Uterus (tissue), 4 donors: Measurements from ENCODE around the gene ARHGEF26. TPM values are rescaled to one million over a fixed set of nuclear protein-coding genes. Genes with fewer than 3 reads are reported as not detected.

Experiments used
- DNase-seq, 2 donors: peaks; one replicate each; pipeline ENCODE4 v3.0.0-alpha.2; 2019 to 2020
- H3K27ac ChIP-seq, 2 donors: fragments of 200-600 bp; sonication (generic); 1 replicate in 1 of 2; 2 replicates in 1 of 2; pipeline ENCODE4 v1.5.1; 2016 to 2018
- H3K27me3 ChIP-seq, 2 donors: fragments of 200-600 bp; sonication (generic); one replicate each; pipeline ENCODE4 v1.5.1; 2018 to 2019; ENCODE audit warnings: control low read depth in 1 of 2
- H3K36me3 ChIP-seq, 2 donors: fragments of 200-600 bp; sonication (generic); one replicate each; pipeline ENCODE4 v1.5.1; 2019; ENCODE audit warnings: control low read depth in 1 of 2
- H3K4me1 ChIP-seq, 2 donors: fragments of 200-600 bp; sonication (generic); one replicate each; pipeline ENCODE4 v1.5.1; 2018 to 2019; ENCODE audit warnings: control low read depth in 1 of 2
- H3K4me3 ChIP-seq, 2 donors: fragments of 200-600 bp; sonication (generic); 1 replicate in 1 of 2; 2 replicates in 1 of 2; pipeline ENCODE4 v1.5.1; 2018 to 2019; ENCODE audit warnings: mild to moderate bottlenecking in 1 of 2
- H3K9me3 ChIP-seq, 2 donors: fragments of 200-600 bp; sonication (generic); one replicate each; pipeline ENCODE4 v1.5.1; 2019; ENCODE audit warnings: control low read depth in 1 of 2
- CTCF ChIP-seq, 4 experiments: fragments of 200-600 bp in 2 of 4; fragments of 450-650 bp in 2 of 4; sonication (generic) in 2 of 4; IDR thresholded peaks; one replicate each; pipeline ENCODE4 v1.5.1; 2016 to 2019; ENCODE audit warnings: antibody characterized with exemption in 4 of 4, mild to moderate bottlenecking in 2 of 4, moderate library complexity in 1 of 4
- POLR2A ChIP-seq, 2 donors: fragments of 450-650 bp; IDR thresholded peaks; one replicate each; pipeline ENCODE4 v1.6.1; 2016; ENCODE audit warnings: antibody characterized with exemption in 2 of 2, mild to moderate bottlenecking in 1 of 2, moderate library complexity in 1 of 2
- intact Hi-C: fragments of 100-400 bp; cut with DNase I; formaldehyde crosslinking; loops from one replicate; pipeline ENCODE4 v1.15.1; 2023; ENCODE audit warnings: low total_unique reads
- total RNA-seq, 4 donors: library from RNA; depleted of rRNA in 3 of 4; stranded (reverse); fragments of >200 nt in 3 of 4; gene quantifications; one replicate each; pipeline versions ENCODE4 v1.1.0 to v1.2.4, GENCODE V29; 2014 to 2023
- donor health status: DM: yes; HTN: yes; CAD: no.

Gene ARHGEF26
- total RNA-seq, 4 donors from 2014 or later: 13.5 to 43.5 (median 16.6) TPM

DNA sequence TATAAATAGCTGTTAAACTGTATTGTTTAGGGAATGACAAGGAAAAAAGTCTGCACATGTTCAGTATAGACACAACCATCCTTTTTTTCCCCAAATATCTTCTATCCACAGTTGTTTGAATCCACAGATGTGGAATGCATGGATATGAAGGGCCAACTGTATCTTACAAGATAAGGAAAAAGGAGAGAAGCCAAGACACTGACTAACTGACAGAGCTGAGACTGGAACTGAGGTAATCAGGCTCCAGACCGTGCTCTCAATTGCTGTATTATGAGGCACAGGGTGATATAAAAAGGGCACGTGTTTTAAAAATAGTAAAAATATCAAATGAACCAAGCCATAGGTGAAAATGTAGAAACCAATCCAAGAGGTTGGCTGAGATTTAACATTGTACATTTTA is 154.1 kb downstream of the ARHGEF26 start:
- no peaks in the 10 kb centered on the region for H3K9me3 ChIP-seq
- no peak overlapping the region for H3K27ac ChIP-seq
- H3K4me3 ChIP-seq: no peak overlapping the region
- intact Hi-C loops: no loop called here
- no peak for DNase-seq
- no peaks in the 10 kb centered on the region for H3K27me3 ChIP-seq
- no peaks in the 10 kb centered on the region for H3K36me3 ChIP-seq
- no peaks in the 10 kb centered on the region for H3K4me1 ChIP-seq
- TF ChIP-seq POLR2A (IDR thresholded peaks at IDR 0.05) (no peak), CTCF (IDR thresholded peaks at IDR 0.05) (no peak)

DNA sequence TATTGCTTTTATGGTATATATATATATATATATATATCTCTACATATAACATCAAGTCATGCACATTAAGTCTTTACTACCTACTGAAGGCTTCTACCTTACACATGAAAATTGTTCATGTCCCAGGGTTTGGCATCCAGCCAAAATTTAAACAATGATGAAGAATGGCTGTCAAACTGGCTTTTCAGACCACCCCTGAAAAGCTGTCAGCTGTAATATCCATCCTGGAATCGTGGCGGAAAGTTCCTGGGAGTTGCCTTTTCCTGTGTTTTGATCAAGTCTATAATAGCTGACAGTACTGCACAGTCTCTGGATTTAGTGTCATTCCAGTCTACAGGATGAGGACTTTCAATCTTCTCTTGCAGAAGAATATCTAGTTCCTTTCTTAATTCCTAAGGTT is 154.8 kb downstream of the ARHGEF26 start:
- no peaks in the 10 kb centered on the region for H3K27me3 ChIP-seq
- no peaks in the 10 kb centered on the region for H3K36me3 ChIP-seq
- no peaks in the 10 kb centered on the region for H3K4me1 ChIP-seq
- H3K4me3 ChIP-seq: no peak overlapping the region
- intact Hi-C loops: no loop called here
- H3K27ac ChIP-seq: no peak overlapping the region
- DNase-seq: no peak
- H3K9me3 ChIP-seq: no peaks in the 10 kb centered on the region
- TF ChIP-seq POLR2A (IDR thresholded peaks at IDR 0.05) (no peak), CTCF (IDR thresholded peaks at IDR 0.05) (no peak)

- intact Hi-C loops: no loop called here
- DNase-seq: no peak
These were observed 159.0 kb downstream of the ARHGEF26 start for GRCh38 chr3:154280161-154280560.

GRCh38 chr3:154285221-154285620 is 164.0 kb downstream of the ARHGEF26 start:
- no peak overlapping the region for H3K4me3 ChIP-seq
- no peak for DNase-seq
- no peak overlapping the region for H3K27ac ChIP-seq
- H3K27me3 ChIP-seq: no peaks in the 10 kb centered on the region
- H3K36me3 ChIP-seq: no peaks in the 10 kb centered on the region
- intact Hi-C loops: no loop called here
- no peaks in the 10 kb centered on the region for H3K9me3 ChIP-seq
- no peaks in the 10 kb centered on the region for H3K4me1 ChIP-seq
- TF ChIP-seq POLR2A (IDR thresholded peaks at IDR 0.05) (no peak), CTCF (IDR thresholded peaks at IDR 0.05) (no peak)

More at GRCh38 chr3:154280161-154280560, 159.0 kb downstream of the ARHGEF26 start:
- no peak for TF ChIP-seq CTCF (IDR thresholded peaks at IDR 0.05)
- no peak for TF ChIP-seq POLR2A (IDR thresholded peaks at IDR 0.05)
- Histone ChIP-seq H3K36me3 (no peaks in the 10 kb centered on the region), H3K4me3 (no peak overlapping the region), H3K27ac (no peak overlapping the region), H3K4me1 (no peaks in the 10 kb centered on the region), H3K27me3 (no peaks in the 10 kb centered on the region), H3K9me3 (no peaks in the 10 kb centered on the region)

GRCh38 chr3:154290187-154290586 is 169.0 kb downstream of the ARHGEF26 start:
- no peaks in the 10 kb centered on the region for H3K4me1 ChIP-seq
- H3K27me3 ChIP-seq: no peaks in the 10 kb centered on the region
- intact Hi-C loops: no loop called here
- H3K4me3 ChIP-seq: no peak overlapping the region
- no peak for DNase-seq
- TF ChIP-seq POLR2A (IDR thresholded peaks at IDR 0.05): no peak
- no peak for TF ChIP-seq CTCF (IDR thresholded peaks at IDR 0.05)
- H3K27ac ChIP-seq: no peak overlapping the region
- no peaks in the 10 kb centered on the region for H3K9me3 ChIP-seq
- no peaks in the 10 kb centered on the region for H3K36me3 ChIP-seq
